Melanocyte of skin (primary cell): ENCODE results near the gene TEX22. TPM values are rescaled to one million over a fixed set of nuclear protein-coding genes. Genes with fewer than 3 reads are reported as not detected.

ENCODE experiments used
- total RNA-seq, 2 donors: library from RNA; depleted of rRNA; stranded (reverse); fragments of >200 nt; gene quantifications; 2 replicates each; pipeline ENCODE4 v1.2.3, GENCODE V29; 2012

Gene TEX22
- total RNA-seq, result under 1 TPM in 1 of 2 donors, not detected in 1; 0.34 TPM

DNA sequence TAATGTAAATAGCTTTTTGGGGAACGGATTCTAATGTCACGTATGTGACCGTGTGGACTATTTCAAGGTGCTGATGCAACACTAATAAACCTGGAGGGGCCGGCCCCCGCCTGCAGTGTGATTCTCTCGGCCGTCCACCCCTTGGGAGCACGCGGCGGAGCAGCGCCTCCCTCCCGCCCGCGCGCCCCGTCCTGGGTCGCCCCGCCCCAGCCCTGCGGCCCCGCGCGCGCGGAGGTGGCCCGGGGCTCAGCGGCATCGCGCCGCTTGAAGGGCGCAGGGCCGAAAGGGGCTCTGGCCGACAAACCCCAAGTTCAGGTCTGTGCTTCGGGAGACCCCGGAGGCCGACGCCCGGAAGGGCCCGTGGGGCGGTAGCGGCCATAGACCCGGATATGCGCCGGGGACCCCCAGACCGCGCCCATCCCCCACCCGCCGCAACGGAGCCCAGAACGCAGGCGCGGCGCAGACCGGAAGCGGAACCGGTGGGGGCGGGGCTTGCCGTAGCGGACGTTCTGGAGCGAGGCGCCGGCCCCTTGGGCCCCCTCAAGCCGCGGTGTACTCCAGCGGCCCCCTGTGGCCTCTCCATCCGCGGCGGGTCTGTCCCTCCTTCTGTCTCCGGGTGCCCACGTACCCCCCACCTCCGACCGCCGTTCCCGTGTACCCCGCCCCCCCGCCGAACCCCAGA lies at the start of gene TEX22:
Gene TEX22, plus strand, starts transcription at position 495 of the 682 bp plus-strand sequence. CDS start 803 bp downstream, outside the sequence.

DNA sequence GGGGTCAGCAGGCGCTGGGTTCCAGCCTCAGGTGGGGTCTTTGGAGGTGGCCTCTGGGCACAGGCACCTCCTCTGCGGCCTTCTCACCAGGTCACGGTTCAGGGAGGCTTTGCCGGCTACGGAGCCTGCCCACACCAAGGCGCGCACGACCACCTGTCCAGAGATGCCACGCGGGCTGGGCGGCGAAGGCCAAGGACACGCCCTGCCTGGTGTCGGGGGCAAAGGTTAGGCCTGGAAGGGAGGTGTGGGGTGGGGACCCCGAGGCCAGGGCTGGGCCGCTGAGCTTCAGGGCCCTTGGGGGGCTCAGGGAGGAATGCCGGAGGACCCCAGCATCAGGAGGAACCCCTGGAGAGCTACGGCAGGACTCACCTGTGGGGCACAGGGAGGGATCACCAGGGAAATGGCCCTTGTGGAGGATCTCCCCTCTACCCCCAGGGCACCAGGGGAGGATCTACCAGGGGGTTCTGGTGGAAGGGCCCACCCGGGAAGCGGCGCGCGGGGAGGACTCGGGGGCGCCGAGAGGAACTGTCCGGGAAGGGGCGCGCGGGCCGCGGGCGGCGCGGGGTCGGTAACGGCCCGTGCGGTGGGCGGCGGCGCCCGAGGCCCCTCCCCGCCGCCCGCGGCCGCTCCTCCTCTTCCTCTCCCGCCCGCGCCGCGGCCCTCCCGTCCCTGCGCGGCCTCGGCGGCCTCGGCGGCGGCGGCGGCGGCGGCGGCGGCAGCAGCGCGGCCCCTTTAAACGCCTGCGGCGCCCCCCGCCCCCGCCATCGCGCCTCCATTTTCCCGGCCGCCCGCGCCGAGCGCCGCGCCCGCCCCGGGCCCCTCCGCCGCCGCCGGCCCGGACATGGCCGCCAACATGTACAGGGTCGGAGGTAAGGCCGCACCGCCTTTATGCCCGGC lies 21.1 kb downstream of the TEX22 start, which contains the start of gene MTA1:
Gene MTA1, plus strand, starts transcription at position 633 of the 897 bp plus-strand sequence. Its CDS starts 209 bp downstream, at position 842.

Other genes with a start within 250 kb of the TEX22 start
- gene JAG2, start 229.8 kb upstream of the TEX22 start, total RNA-seq, result 1 to 10 TPM in 1 of 2 donors, under 1 TPM in 1; 0.67 to 1.0 TPM
- gene NUDT14, start 217.2 kb upstream of the TEX22 start, total RNA-seq, result 10 to 100 TPM; 13.7 to 34.8 TPM
- 10 to 100 TPM; 34.4 to 41.3 TPM for gene BTBD6, start 150.0 kb upstream of the TEX22 start, total RNA-seq
- 10 to 100 TPM; 26.6 to 34.8 TPM for gene BRF1, start 97.5 kb upstream of the TEX22 start, total RNA-seq
- gene PACS2, start 83.8 kb upstream of the TEX22 start, total RNA-seq, result 10 to 100 TPM; 30.3 to 45.4 TPM
- 10 to 100 TPM; 37.5 to 41.0 TPM for gene MTA1, start 21.3 kb downstream of the TEX22 start, total RNA-seq
- gene CRIP2, start 76.3 kb downstream of the TEX22 start, total RNA-seq, result 10 to 100 TPM; 31.7 to 41.3 TPM
- 1 to 10 TPM in 1 of 2 donors, not detected in 1; 2.0 TPM for gene CRIP1, start 88.3 kb downstream of the TEX22 start, total RNA-seq
- 10 to 100 TPM in 1 of 2 donors, 1 to 10 TPM in 1; 8.9 to 20.6 TPM for gene TEDC1, start 92.7 kb downstream of the TEX22 start, total RNA-seq
- 10 to 100 TPM in 1 of 2 donors, 1 to 10 TPM in 1; 3.8 to 12.0 TPM for gene TMEM121, start 128.0 kb downstream of the TEX22 start, total RNA-seq